ENCODE data around the gene LAMA1.
"Not testable (repeated sequence)": the region's sequence is repeated elsewhere in the genome, so short reads cannot be mapped to it uniquely, and the experiment has no call there.

LAMA1 gene

DNA sequence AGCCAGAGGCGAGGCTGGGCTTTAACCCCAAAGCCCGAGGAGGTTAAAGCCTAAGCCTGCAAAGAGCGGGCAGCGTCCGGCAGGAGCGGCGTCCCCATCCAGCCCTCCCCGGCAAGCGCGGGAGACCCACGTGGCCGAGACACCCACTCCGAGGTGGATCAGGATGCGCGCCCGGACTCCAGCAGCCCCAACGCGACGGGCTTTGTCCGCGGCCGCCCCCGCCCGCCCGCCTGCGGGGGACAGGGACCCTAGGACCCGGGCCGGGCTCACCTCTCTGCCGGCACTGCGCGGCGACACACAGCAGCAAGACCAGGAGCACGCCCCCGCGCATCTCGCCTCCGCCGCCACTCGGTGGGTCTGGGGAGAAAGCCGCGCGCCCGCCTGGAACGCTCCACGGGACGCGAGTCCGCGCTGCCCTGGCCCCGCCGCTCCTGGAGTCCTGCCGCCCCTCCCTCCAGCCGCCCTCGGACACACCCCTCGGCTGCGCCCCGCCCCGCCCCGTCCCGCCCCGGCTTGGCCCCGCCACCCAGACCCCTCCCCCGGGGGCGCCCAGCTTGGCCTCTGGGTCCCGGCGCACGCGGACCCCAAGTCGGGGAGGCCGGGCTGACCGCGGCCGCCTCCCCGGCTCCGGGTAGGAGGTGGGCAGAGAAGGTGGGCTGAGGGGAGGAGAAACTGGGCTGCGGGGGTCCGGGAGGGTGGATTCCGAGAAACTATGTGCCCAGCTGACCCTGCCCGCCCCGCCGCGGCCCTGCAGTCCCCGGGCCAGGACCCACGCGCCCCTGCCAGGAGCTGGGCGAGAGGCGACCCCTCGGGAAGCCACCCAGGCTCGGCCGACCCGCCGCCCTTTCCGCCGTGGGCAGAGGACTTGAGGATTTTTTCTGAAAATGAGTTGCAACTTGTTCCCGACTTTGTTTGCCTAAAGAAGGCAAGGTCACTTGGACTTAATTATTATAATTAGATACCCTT is at the start of gene LAMA1:
TSS of gene LAMA1 (minus strand) at position 408 of the 966 bp plus-strand sequence. CDS start at position 331, 77 bp downstream.
- DNase-seq (ENCODE audit: low read depth in 2 of 2, low spot score in 1 of 2), result no peak

GRCh38 chr18:7165846-7166393 is 48.3 kb upstream of the LAMA1 start:
- no peak for DNase-seq (ENCODE audit: low read depth in 2 of 2, low spot score in 1 of 2)

- no peak for DNase-seq (ENCODE audit: low read depth in 2 of 2, low spot score in 1 of 2)
Measured at GRCh38 chr18:7164323-7165004, 46.9 kb upstream of the LAMA1 start.

DNA sequence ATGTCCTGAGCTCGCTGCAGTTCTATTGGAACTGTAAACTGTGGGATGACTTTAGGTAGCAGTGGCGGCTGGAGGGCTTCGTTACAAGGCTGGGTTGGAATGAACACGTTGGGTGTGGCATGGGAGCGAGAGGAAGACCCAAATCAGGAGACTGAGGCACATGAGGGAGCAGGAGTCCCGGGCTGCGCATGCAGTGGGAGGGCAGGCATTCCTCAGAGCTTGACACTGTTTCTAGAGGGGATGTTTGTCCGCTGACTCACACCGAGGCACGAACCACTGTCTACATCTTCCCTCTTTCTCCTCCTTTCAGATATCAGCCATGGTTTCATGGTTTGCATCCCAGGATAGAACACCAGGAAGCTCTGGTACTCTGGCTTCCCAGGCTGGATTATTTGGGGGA is 40.6 kb upstream of the LAMA1 start:
- DNase-seq (ENCODE audit: low read depth in 2 of 2, low spot score in 1 of 2), result no peak

DNA sequence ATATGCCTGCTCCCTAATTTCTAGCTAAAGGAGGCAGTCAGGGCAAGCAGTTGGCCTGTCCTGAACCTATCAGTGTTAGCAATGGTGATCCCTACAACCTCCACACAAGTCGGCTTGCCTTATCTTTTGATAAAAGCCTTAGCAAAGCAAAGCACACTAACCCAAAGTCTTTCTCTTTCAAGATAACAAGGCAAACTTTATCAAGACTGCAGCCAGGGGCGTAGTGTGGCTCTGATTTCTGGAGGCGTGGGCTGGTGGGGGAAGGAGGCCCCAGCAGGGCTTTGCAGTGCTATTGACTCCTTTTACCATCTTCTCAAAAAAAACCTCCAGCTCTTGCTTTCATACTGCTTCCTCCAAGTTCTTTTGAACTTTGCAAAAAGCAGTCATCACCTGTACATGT is 40.2 kb upstream of the LAMA1 start:
- DNase-seq (ENCODE audit: low read depth in 2 of 2, low spot score in 1 of 2), result no peak

- no peak for DNase-seq (ENCODE audit: low read depth in 2 of 2, low spot score in 1 of 2)
Measured at GRCh38 chr18:7155887-7156286, 38.3 kb upstream of the LAMA1 start.

DNA sequence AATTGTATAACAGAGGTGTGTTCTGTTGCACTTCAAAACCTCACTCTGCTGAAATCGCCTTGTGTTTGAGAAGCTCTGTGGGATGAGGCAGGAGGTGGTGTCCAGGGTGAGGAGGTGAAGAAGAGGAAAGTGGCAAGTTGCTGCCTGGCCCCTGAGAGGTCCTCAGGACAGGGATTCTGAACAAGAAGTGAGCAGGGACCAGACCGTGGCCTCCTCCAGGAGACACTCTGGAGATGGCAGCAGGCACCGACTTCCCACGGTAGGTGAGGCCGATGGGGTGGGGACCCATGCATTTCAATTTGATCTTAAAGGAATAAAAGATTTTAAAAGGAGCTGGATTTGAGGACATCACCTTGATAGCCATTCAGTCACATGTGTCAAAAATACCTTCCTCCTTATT is 37.5 kb upstream of the LAMA1 start:
- no peak for DNase-seq (ENCODE audit: low read depth in 2 of 2, low spot score in 1 of 2)

DNA sequence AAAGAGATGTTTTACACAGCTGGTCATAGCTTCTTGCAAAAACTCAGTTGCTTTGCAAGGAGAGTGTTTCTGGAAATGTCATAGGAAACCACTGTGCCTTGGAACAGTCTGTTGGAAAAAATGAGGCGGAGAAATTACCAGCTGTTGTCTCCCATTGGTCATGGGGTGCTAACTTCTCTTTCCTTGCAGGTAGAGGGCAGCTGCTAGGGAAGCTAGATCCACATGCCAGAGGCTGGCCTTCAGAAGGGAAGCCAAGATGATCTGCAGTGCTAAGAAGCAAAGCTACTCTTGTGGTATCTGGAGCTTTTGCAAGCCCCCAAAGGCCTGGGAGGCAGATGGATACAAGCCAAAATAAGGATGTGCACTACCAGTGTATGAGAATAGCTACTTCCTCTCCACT is 34.8 kb upstream of the LAMA1 start:
- DNase-seq (ENCODE audit: low read depth in 2 of 2, low spot score in 1 of 2), result no peak

DNA sequence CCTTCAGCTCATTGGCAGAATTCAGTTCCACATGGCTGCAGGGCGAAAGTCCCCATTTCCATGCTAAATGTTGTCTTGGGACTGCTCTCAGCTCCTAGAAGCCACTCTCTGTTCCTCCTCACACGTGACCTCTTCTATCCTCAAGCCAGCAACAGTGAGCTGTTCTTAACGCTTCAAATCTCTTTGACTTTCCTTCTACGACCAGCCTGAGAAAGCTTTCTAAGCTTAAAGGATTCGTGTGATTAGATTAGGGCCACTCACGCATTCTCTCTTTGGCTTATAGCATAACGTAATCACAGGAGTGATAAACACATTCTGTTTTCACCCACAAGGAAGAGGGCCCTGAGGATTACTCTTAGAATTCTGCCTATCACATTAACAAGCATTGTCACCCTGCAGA is 29.8 kb upstream of the LAMA1 start:
- DNase-seq (ENCODE audit: low read depth in 2 of 2, low spot score in 1 of 2), result no peak

- DNase-seq (ENCODE audit: low read depth in 2 of 2, low spot score in 1 of 2), result no peak
Measured at GRCh38 chr18:7146067-7146466, 28.5 kb upstream of the LAMA1 start.

DNA sequence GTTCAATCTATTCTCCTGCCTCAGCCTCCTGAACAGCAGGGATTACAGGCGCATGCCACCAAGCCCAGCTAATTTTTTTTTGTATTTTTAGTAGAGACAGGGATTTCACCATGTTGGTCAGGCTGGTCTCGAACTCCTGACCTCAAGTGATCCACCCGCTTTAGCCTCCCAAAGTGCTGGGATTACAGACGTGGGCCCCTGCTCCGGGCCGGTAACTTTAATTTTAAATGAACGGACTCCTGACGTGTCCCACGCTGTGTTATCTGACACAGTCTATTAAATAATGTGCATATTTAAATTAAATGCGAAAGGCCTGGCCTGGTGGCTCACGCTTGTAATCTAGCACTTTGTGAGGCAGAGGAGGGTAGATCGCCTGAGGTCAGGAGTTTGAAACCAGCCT is 27.3 kb upstream of the LAMA1 start:
- not testable (repeated sequence) for DNase-seq (ENCODE audit: low read depth in 2 of 2, low spot score in 1 of 2)

DNA sequence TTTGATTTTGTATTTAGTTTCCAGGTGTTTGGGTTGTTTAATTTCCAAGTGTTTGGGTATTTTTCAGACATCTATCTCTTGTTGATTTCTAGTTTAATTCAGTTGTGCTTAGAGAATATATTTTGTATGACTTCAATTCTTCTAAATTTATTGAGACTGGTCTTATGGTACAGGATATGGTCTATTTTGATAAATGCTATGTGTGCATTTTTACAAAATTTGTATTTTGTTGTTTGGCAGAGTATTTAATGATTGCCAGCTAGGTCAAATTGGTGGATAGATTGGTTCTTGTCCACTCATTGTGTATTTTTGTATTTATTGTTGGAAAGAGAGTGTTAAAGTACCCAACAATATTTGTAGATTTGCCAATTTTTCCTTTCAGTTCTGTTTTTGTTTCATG is 23.7 kb upstream of the LAMA1 start:
- DNase-seq (ENCODE audit: low read depth in 2 of 2, low spot score in 1 of 2), result no peak

DNA sequence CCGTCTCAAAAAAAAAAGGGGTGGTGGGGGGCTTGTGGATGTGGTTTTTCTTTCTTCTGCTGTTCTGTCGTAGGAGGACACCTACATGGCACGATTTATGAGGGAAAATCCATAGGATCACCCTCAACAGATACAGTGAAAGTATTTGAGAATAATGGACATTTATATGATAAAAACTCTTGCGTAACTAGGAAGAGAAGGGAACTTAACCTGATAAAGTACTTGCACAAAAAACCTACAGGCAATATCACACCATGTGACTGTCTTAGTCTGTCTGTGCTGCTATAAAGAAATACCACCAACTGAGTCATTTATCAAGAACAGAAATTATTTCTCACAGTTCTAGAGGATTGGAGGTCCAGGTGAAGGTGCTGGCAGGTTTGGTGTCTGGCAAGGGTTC is 21.8 kb upstream of the LAMA1 start:
- DNase-seq (ENCODE audit: low read depth in 2 of 2, low spot score in 1 of 2), result no peak

DNA sequence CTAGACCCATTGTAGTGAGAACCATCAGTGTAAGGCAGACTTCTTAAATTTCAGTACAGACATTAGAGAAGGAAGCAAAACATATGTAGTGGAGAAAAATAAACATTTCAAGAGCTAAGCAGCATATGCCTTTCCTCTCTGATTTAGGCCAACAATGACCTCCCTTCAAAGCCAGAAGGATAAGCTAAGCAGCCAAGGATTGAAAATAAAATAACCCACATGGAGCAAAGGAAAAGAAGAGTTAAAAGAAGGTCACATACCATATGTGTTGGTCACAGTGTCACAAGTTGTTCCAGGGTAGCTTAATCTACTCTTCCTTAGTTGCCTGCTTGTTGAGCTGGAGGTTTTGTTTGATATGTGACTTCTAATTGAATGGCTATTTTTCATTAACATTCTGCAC is 15.6 kb upstream of the LAMA1 start:
- DNase-seq (ENCODE audit: low read depth in 2 of 2, low spot score in 1 of 2), result no peak

DNA sequence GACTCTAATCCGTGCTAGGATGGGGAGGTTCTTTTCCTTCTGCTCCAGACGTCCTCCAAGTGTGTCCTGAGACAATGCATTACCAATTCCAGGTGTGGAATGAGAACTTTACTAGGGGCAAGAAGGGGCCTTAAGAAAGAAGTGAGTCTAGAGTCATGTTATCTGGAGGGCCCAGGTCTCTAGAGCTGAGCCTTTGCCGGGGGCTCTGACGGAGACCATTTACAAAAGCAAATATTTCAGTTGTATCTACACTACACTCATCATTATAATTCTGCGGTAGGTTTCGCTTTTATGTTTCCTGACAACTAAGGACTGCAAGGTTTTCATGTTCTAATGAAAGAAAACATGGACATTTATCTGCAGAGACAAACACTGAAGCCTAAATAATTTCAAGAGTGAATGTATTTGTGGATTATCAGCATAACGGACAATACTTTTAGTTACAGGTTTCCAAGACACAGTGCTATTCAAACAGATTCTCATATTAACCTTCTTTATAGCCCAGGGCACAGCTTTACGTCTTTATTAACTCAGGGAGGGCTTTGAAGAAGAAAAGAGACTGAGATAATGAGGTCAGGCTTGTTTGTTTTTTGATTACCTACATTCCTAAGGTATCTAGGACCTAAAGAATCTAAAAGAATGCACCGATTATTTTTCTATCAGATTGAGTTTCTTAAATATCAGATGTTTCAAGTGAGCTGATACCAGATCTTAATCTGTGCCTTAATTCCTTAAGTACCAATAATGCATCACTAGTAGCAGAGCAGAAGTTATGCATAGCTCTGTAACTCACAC is 15.0 kb upstream of the LAMA1 start:
- no peak for DNase-seq (ENCODE audit: low read depth in 2 of 2, low spot score in 1 of 2)

GRCh38 chr18:7122376-7122775 is 4.8 kb upstream of the LAMA1 start:
- no peak for DNase-seq (ENCODE audit: low read depth in 2 of 2, low spot score in 1 of 2)

DNA sequence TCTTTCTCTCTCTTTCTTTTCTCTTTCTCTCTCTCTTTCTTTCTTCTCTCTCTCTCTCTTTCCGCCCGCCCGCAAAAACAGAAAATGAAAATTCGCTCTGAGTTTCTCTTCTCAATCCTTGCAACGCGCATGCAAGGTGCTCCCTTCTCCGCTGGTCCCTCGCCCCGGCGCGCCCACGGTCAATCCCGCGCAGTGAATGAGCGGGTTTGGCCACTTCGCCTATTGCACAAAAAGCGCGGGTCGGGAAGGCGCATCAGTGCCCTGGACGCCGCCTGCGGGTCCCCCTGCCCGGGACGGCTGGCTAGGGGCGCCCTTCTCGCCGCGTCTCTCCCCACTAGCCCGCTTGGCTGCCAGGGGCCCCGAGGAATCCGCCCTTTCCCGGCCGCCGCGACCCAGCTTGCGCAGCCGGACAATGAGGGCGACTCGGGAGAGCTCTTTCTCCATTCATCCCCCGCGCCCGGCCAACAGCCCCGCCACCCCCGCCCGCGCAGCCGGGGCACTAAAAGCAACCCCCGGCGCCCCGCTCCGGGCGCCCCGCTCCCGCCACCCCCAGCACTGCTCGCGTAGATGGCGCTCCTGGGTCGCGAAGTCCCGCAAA is 706 bp downstream of the LAMA1 start:
- no peak for DNase-seq (ENCODE audit: low read depth in 2 of 2, low spot score in 1 of 2)

- DNase-seq (ENCODE audit: low read depth in 2 of 2, low spot score in 1 of 2), result no peak
Measured at GRCh38 chr18:7116001-7116730, 1.4 kb downstream of the LAMA1 start.

DNA sequence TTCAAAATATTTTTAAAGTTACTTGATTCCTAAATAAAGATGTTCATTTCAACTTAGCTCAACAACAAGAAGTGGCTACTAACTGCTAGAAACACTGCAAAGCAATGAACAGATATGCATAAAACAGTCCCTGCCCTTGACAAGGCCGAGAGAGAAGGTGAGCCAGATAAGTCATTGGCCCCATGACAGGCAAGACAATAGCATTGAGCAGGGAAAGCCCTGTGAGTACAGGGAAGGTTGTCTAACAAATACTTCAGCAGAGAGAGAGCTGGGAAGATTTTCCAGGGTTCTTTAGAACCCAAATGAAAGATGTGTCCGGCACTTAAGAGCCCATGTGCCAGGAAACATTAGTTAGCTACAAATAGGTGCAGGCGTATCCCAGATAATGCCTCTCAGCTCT is 4.7 kb downstream of the LAMA1 start:
- DNase-seq (ENCODE audit: low read depth in 2 of 2, low spot score in 1 of 2), result no peak

- no peak for DNase-seq (ENCODE audit: low read depth in 2 of 2, low spot score in 1 of 2)
Measured at GRCh38 chr18:7111134-7111533, 6.5 kb downstream of the LAMA1 start.
